ENCODE data around the gene TEX14. TPM values are rescaled to one million over a fixed set of nuclear protein-coding genes. Genes with fewer than 3 reads are reported as not detected.

Gene TEX14
- polyA plus RNA-seq, 1 of the 3 experiments (the other 2 are of a cell fraction): 0.02 TPM

- TF ChIP-seq RCOR1 (IDR thresholded peaks at IDR 0.05; ENCODE audit: low read length) (no peak), ELF1 (IDR thresholded peaks at IDR 0.05) (no peak), PBX3 (IDR thresholded peaks at IDR 0.05) (0 out of 2 replicates have a peak, but pooled peaks have one; percentile 6), TCF12 (IDR thresholded peaks at IDR 0.05) (peak; percentile 37; the same call in 1 of the 2 replicates), NRF1 (IDR thresholded peaks at IDR 0.05; ENCODE audit: low read depth, low read length) (no peak), CTCF (IDR thresholded peaks at IDR 0.05) (no peak), POLR2AphosphoS5 (IDR thresholded peaks at IDR 0.05; ENCODE audit: low read depth, low read length) (peak; percentile 51; the same call in 1 of the 2 replicates), EP300 (IDR thresholded peaks at IDR 0.05; ENCODE audit: borderline replicate concordance in 1 of 2, low read depth in 1 of 2, low read length in 1 of 2) (no peak; a peak in 1 of 4 replicates), RFX5 (IDR thresholded peaks at IDR 0.05; ENCODE audit: low read length) (no peak), NFIC (IDR thresholded peaks at IDR 0.05; ENCODE audit: borderline replicate concordance) (peak; percentile 82), FOSL2 (IDR thresholded peaks at IDR 0.05; ENCODE audit: borderline replicate concordance, low read depth) (no peak; the same call in 1 of the 2 replicates), YY1 (IDR thresholded peaks at IDR 0.05; ENCODE audit: low read depth) (no peak), CHD2 (IDR thresholded peaks at IDR 0.05; ENCODE audit: low read length, partially characterized antibody) (no peak)
- TF ChIP-seq, protein P1, sequence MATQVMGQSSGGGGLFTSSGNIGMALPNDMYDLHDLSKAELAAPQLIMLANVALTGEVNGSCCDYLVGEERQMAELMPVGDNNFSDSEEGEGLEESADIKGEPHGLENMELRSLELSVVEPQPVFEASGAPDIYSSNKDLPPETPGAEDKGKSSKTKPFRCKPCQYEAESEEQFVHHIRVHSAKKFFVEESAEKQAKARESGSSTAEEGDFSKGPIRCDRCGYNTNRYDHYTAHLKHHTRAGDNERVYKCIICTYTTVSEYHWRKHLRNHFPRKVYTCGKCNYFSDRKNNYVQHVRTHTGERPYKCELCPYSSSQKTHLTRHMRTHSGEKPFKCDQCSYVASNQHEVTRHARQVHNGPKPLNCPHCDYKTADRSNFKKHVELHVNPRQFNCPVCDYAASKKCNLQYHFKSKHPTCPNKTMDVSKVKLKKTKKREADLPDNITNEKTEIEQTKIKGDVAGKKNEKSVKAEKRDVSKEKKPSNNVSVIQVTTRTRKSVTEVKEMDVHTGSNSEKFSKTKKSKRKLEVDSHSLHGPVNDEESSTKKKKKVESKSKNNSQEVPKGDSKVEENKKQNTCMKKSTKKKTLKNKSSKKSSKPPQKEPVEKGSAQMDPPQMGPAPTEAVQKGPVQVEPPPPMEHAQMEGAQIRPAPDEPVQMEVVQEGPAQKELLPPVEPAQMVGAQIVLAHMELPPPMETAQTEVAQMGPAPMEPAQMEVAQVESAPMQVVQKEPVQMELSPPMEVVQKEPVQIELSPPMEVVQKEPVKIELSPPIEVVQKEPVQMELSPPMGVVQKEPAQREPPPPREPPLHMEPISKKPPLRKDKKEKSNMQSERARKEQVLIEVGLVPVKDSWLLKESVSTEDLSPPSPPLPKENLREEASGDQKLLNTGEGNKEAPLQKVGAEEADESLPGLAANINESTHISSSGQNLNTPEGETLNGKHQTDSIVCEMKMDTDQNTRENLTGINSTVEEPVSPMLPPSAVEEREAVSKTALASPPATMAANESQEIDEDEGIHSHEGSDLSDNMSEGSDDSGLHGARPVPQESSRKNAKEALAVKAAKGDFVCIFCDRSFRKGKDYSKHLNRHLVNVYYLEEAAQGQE (IDR thresholded peaks at IDR 0.05; ENCODE audit: low read depth, low read length): peak; percentile 44; the same call in 1 of the 2 replicates
- TF ChIP-seq, protein P2, sequence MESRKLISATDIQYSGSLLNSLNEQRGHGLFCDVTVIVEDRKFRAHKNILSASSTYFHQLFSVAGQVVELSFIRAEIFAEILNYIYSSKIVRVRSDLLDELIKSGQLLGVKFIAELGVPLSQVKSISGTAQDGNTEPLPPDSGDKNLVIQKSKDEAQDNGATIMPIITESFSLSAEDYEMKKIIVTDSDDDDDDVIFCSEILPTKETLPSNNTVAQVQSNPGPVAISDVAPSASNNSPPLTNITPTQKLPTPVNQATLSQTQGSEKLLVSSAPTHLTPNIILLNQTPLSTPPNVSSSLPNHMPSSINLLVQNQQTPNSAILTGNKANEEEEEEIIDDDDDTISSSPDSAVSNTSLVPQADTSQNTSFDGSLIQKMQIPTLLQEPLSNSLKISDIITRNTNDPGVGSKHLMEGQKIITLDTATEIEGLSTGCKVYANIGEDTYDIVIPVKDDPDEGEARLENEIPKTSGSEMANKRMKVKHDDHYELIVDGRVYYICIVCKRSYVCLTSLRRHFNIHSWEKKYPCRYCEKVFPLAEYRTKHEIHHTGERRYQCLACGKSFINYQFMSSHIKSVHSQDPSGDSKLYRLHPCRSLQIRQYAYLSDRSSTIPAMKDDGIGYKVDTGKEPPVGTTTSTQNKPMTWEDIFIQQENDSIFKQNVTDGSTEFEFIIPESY (IDR thresholded peaks at IDR 0.05; ENCODE audit: borderline replicate concordance, low read depth): no peak
- Histone ChIP-seq H3K9me3 (no peaks in the 10 kb centered on the region), H3K36me3 (replicated peaks in 1 of 2; ENCODE audit: control insufficient read depth in 1 of 2, insufficient read depth in 2 of 2, low read length in 1 of 2) (no peaks in the 10 kb centered on the region), H3K4me2 (peak overlapping the region; percentile 59; the same call in 1 of the 2 replicates), H3K9me2 (no peaks in the 10 kb centered on the region), H2AFZ (ENCODE audit: low read depth) (peak overlapping the region; percentile 50), H3K4me3 (ENCODE audit: low read depth in 2 of 2, low read length in 1 of 2) (no peak overlapping the region), H3K4me1 (ENCODE audit: control insufficient read depth in 1 of 2, insufficient read depth in 2 of 2, low read depth in 1 of 2, low read length in 1 of 2) (peaks cover 9 to 15% of the 10 kb centered on the region in 2 experiments; a peak in 2 of 4 replicates), H3K79me2 (ENCODE audit: insufficient read depth) (no peaks in the 10 kb centered on the region), H4K20me1 (ENCODE audit: insufficient read depth) (no peaks in the 10 kb centered on the region), H3K9ac (peak overlapping the region; percentile 10; the same call in 1 of the 2 replicates), H3F3A (replicated peaks; ENCODE audit: insufficient read depth) (peaks cover 5% of the 10 kb centered on the region), H3K27me3 (ENCODE audit: insufficient read depth) (no peaks in the 10 kb centered on the region), H3K27ac (ENCODE audit: low read depth in 2 of 2, low read length in 1 of 2) (peak overlapping the region; percentile 36 to 67)
- 38% methylated on average over 3 of the region's 3 CpGs for WGBS (ENCODE audit: low lambda C conversion rate)
- ChIA-PET POLR2A (no interaction called here), CTCF (no interaction called here)
- DNase-seq: no peak
Observed at GRCh38 chr17:58525239-58525638, 166.6 kb downstream of the TEX14 start.

Data from SK-N-SH (cell line).